Large intestine (tissue), 3 donors: ENCODE data around the gene SH3RF3. TPM values are rescaled to one million over a fixed set of nuclear protein-coding genes. Genes with fewer than 3 reads are reported as not detected.

Source experiments
- DNase-seq, 2 donors: peaks; one replicate each; pipeline versions ENCODE4 v3.0.0 to v3.0.0-alpha.2; 2013
- H3K27ac ChIP-seq: one replicate; pipeline ENCODE4 v1.5.1; 2013; ENCODE audit warnings: low read length
- H3K27me3 ChIP-seq: 2 replicates; pipeline ENCODE4 v1.6.1; 2013; ENCODE audit warnings: low read length; ENCODE audit not compliant: control insufficient read depth, insufficient read depth
- H3K36me3 ChIP-seq: 2 replicates; pipeline ENCODE4 v1.6.1; 2013; ENCODE audit warnings: low read length; ENCODE audit not compliant: control insufficient read depth, insufficient read depth
- H3K4me1 ChIP-seq: one replicate; pipeline ENCODE4 v1.6.1; 2013; ENCODE audit warnings: low read length; ENCODE audit not compliant: control insufficient read depth, insufficient read depth
- H3K4me3 ChIP-seq: one replicate; pipeline ENCODE4 v1.5.1; 2013; ENCODE audit warnings: low read length
- H3K9me3 ChIP-seq: one replicate; pipeline ENCODE4 v1.6.1; 2013; ENCODE audit warnings: mild to moderate bottlenecking, low read depth, low read length, moderate library complexity; ENCODE audit not compliant: control insufficient read depth
- WGBS: methylation state at CpG from one replicate; pipeline ENCODE4 v1.1.5; 2013; ENCODE audit warnings: low lambda C conversion rate; ENCODE audit not compliant: insufficient coverage; 5-methylcytosine and 5-hydroxymethylcytosine counted together
- polyA plus RNA-seq: library from polyadenylated mRNA; unstranded; fragments of 120-200 nt; gene quantifications from one replicate; pipeline ENCODE4 v1.2.1, GENCODE V29; 2013

Gene SH3RF3
- polyA plus RNA-seq, 1 donor: 3.0 TPM

DNA sequence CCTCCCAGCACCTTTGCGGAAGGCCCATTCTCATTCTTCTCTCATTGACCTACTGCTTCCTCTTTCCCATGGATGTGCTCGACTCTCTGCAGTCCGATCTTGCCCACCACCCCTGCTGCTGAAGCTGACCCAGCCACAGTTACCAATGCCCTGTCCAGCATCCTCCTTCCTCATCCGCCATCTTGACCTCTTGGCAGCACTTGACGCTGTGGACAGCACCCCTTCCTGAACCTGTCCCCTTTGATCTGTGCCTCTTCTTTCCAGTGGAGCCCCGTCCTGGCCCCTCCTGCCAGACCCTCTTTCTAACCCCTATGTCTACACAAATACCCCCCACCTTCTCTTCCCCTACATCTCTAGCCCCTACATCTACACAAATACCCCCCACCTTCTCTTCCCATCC is 275.7 kb downstream of the SH3RF3 start:
- no peak for DNase-seq
- Histone ChIP-seq H3K36me3 (no peaks in the 10 kb centered on the region), H3K4me3 (no peak overlapping the region), H3K4me1 (no peaks in the 10 kb centered on the region), H3K9me3 (no peaks in the 10 kb centered on the region), H3K27ac (no peak overlapping the region), H3K27me3 (no peaks in the 10 kb centered on the region)
- no CpG with 5 or more reads among the region's 6 CpGs for WGBS

DNA sequence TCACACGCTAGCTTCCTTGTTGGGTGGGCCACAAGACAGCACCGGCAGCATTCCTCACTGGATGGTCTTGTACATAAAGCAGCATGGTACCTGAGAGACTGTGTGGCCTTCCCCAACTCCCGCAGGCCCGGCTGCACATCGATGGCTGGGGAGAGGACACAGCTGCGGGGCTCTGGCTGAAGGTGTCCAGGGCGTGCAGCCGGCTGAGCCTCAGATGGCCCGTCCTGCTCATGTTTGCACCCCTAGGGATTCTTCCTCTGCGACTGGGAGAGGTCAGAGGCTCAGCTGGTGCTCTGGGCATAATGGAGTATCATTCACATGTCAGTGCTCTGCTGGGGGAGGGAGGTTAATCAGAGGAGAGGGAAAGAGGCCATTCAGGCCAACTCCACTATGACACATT is 276.9 kb downstream of the SH3RF3 start:
- no peak overlapping the region for H3K27ac ChIP-seq
- no peaks in the 10 kb centered on the region for H3K4me1 ChIP-seq
- H3K36me3 ChIP-seq: no peaks in the 10 kb centered on the region
- no CpG with 5 or more reads among the region's 10 CpGs for WGBS
- H3K27me3 ChIP-seq: peaks cover 6% of the 10 kb centered on the region
- no peak for DNase-seq
- no peak overlapping the region for H3K4me3 ChIP-seq
- H3K9me3 ChIP-seq: no peaks in the 10 kb centered on the region

DNA sequence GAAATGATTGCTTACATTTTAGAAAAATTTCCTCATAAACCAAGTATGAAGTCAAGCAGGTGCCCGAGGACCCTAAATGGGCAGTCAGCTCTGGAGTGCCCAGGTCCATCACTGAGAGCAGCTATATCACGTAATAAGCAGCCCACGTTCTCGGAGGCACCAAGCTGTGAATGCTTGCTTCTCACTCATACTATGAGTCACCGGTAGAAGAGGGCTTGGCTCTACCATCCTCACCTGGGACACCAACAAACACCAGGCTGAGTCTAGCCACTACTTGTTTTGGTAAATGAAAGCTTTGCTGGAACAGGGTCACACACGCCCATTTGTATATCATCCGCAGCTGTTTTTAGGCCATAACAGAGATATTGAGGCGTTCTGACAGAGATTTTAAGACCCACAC is 277.3 kb downstream of the SH3RF3 start:
- H3K9me3 ChIP-seq: no peaks in the 10 kb centered on the region

DNA sequence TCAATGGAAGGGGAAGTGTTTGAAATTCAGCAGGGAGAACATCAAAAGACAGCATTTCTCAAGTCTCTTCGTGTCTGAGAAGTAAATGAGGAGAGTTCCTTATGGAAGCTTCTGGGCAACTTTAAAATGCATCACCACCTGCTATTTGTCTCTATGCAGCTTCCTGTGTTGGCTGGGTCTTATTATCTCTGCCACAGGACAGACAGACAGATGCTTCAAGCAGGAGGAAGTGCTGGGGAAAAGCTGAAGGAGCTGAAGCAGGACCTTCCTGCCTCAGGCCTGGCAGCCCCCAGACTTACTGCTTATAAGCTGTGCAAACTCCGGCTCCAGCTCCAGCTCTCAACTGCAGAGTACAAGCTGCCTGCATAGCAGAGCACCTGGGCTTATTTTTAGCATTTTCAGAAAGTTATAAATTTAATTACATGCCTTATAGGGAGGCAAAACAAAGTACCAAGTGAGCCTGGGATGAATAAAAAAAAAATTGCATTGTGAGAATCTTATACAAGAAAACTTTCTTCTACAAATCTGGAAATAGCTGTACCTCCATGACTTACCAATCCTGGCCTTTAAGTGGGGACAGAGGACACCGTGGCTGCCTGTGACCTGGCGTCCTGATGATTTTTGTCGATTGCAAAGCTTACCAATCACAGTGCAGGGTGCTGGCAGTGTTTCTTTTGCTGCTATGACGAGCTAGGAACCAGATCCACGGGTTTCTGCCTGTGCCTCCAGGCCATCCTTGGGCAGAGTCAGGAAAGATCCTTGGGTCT is 278.5 kb downstream of the SH3RF3 start:
- Histone ChIP-seq H3K36me3 (no peaks in the 10 kb centered on the region), H3K4me3 (no peak overlapping the region), H3K27me3 (peaks cover 6% of the 10 kb centered on the region), H3K27ac (no peak overlapping the region), H3K9me3 (no peaks in the 10 kb centered on the region), H3K4me1 (no peaks in the 10 kb centered on the region)
- no CpG with 5 or more reads among the region's 7 CpGs for WGBS
- no peak for DNase-seq

More for the DNA sequence above, 277.3 kb downstream of the SH3RF3 start:
- WGBS: no CpG with 5 or more reads among the region's 8 CpGs
- Histone ChIP-seq H3K27ac (no peak overlapping the region), H3K36me3 (no peaks in the 10 kb centered on the region), H3K4me1 (no peaks in the 10 kb centered on the region), H3K4me3 (no peak overlapping the region), H3K27me3 (peaks cover 6% of the 10 kb centered on the region)
- no peak for DNase-seq

DNA sequence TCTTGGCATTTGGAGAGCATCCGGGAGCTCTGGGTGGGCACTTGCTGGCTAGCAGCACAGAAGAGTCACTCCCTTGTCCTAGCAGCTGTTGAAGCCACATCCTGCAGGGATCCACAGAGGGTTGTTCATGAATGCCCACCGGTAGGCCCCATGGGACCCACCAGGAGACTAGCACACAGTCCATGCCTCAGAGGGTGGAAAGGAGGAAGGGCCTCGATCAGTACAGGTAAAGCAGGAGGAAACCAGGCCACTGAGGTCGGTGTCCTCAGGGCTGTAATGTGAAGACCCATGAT is 279.0 kb downstream of the SH3RF3 start:
- Histone ChIP-seq H3K4me1 (no peaks in the 10 kb centered on the region), H3K27ac (no peak overlapping the region), H3K9me3 (no peaks in the 10 kb centered on the region), H3K27me3 (peaks cover 6% of the 10 kb centered on the region), H3K36me3 (no peaks in the 10 kb centered on the region), H3K4me3 (no peak overlapping the region)
- no CpG with 5 or more reads among the region's 4 CpGs for WGBS
- no peak for DNase-seq

DNA sequence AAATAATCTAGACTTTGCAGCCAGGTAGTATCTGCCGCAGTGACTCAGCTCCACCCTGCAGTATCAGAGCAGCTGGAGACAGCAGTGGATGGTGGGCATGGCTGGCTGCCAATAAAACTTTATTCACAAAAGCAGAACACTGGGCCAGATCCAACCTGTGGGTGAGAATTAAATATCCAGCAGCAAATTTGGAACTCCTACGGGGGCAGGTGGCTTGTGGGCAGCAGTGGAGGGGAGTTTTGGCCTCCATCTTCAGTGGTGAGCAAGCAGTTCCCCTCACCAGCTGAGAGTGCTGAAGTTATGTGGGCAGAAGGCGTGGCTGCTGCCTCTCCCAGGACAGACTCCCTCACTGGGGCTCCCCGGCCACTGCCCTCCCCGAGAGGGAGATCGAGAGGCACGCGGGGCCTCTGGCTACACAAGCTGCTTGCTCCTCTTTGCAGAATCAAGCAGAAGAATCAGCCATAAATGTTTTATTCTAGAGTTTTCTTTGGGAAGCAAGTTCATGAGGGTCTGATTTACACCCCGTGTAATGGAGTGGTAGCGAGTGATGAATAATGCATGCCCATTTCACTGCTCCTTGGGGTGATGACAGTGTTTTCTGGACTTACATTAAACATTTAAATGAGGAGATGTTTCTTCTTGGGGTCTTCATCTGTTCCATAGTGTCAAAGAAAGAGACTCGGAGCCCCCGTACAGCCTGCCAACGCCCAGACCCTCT is 280.5 kb downstream of the SH3RF3 start:
- no CpG with 5 or more reads among the region's 13 CpGs for WGBS
- H3K27ac ChIP-seq: no peak overlapping the region
- H3K4me1 ChIP-seq: no peaks in the 10 kb centered on the region
- H3K4me3 ChIP-seq: no peak overlapping the region
- H3K27me3 ChIP-seq: peaks cover 6% of the 10 kb centered on the region
- H3K9me3 ChIP-seq: no peaks in the 10 kb centered on the region
- DNase-seq: no peak
- no peaks in the 10 kb centered on the region for H3K36me3 ChIP-seq

DNA sequence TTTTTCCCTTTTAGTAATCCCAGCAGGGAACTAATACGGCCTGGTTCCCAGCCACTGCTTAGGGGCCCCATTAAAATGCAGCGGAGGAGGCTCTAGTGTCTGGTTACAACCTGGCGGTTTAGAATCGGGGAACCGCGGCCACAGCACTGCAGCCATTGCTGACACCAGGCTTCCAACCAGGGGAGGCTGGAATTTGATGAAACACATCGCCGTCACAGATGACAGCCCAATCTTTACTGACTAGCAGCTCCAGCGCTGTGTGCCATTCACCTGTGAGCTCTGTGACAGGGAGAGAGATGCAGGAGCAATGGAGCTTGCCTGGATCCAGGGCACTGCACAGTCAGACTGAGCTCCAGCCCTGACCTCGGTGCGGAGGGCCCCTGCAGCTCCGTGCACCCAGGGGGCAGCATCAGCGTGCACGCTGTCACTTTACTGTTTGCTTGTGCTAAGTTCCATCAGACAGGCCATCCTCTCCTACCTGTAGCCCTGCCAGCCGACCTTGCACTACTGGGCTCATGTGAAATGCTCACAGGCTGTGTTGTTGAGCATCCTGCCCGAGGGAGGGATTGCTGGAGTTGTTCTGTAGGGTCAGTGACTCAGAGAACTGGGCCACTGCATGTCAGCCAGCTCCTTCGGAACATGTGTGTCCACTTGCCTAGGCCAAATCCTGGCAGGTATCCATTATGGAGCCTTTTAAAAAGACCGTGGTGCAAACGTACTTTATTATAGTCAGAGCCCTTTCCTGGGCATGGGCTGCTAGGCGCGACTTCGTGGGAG is 281.2 kb downstream of the SH3RF3 start:
- Histone ChIP-seq H3K36me3 (no peaks in the 10 kb centered on the region), H3K9me3 (no peaks in the 10 kb centered on the region), H3K27me3 (peaks cover 6% of the 10 kb centered on the region), H3K4me1 (no peaks in the 10 kb centered on the region), H3K4me3 (no peak overlapping the region), H3K27ac (no peak overlapping the region)
- DNase-seq: no peak
- no CpG with 5 or more reads among the region's 22 CpGs for WGBS

DNA sequence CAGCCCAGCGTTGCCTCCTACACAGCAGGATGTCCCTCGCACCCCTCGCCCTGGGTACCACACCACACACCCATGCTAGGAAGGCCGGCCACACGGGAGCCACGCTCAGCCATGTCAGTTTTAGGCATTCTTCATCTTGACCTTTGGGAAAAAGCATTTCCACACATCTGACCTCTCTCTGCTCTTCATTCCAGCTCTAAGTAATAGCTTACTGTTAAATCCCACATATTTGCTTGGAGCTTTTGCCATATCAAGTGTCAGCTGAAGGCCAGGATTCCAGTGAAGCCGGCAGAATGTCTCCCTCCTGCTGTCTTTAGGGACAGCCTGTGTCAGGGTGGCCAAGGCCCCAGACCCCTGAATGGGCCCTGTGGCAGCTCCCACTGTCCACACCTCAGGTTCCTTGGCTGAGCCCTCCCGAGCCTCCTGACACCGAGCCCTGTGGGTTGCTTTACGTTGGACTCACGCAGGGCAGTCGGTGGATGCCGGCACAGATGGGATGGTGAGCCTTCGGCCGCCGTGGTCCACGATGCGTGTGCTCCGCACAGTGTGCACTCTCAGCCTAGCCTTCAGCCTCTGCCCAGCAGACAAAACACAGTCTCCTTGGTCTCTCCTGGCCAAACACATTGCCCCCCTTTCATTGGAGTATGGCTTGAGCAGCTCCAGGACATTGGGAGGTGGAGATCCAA is 282.8 kb downstream of the SH3RF3 start:
- Histone ChIP-seq H3K9me3 (no peaks in the 10 kb centered on the region), H3K27me3 (peaks cover 6% of the 10 kb centered on the region), H3K4me1 (no peaks in the 10 kb centered on the region), H3K36me3 (no peaks in the 10 kb centered on the region), H3K4me3 (no peak overlapping the region), H3K27ac (no peak overlapping the region)
- DNase-seq: no peak
- WGBS: no CpG with 5 or more reads among the region's 19 CpGs

DNA sequence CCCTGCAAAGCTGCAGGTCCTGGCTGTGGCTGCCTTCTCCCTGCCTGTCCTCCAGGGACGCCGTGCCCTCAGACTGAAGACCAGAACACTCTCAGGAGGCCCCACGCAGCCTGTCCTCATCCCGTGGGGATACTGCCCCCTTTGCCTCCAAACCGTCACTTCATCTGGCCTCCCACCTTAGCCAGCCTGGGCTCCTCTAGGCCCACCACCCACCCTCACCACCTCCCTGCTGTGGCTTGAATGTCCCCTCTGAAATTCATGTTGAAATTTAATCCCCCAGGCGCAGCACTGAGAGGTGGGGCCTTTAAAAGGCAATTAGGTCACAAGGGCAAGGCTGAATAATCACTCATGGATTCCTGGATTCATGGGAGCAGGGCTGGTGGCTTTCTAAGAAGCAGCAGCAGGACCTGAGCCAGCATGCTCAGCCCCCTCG is 286.6 kb downstream of the SH3RF3 start:
- peaks cover 2% of the 10 kb centered on the region for H3K27me3 ChIP-seq
- H3K36me3 ChIP-seq: no peaks in the 10 kb centered on the region
- H3K4me1 ChIP-seq: no peaks in the 10 kb centered on the region
- H3K27ac ChIP-seq: no peak overlapping the region
- no peaks in the 10 kb centered on the region for H3K9me3 ChIP-seq
- H3K4me3 ChIP-seq: no peak overlapping the region
- WGBS: no CpG with 5 or more reads among the region's 7 CpGs
- no peak for DNase-seq

DNA sequence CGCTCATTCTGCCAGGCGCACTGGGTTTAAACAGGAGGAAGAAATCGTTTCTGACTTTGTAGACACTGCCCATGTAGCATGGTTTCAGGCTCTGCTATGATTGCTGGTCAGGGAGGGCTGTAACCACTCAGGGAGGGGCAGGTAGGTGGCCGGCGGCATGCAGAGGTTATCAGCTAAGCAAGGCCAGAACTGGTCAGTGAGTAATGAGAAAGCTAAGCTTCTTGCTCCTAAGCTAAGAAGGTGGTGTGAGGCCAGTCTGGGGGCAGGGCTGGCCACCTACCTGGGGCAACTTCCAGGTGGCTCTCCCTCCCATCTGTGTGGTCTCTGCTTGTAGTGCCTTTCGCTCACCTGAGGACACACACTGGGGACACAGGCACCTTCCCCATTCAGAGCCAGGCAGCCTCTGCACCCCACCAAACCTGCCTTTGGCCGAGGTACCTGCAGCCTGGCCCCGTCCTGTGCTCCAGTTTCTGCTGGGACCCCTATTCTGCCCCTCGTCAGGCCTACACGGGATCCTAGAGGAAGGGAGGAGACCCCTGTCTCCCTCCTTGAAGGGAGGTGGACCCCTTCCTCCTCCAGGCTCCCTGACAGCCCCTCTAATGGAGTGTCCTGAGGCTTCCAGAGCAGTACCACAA is 288.8 kb downstream of the SH3RF3 start:
- H3K4me1 ChIP-seq: no peaks in the 10 kb centered on the region
- no peaks in the 10 kb centered on the region for H3K36me3 ChIP-seq
- H3K27me3 ChIP-seq: peaks cover 2% of the 10 kb centered on the region
- no peak overlapping the region for H3K27ac ChIP-seq
- WGBS: no CpG with 5 or more reads among the region's 10 CpGs
- H3K9me3 ChIP-seq: no peaks in the 10 kb centered on the region
- H3K4me3 ChIP-seq: no peak overlapping the region
- no peak for DNase-seq
